HFF-Myc (cell line): ENCODE measurements around the gene OCRL.

Experiments used
- DNase-seq: peaks from one replicate; pipeline ENCODE4 v3.0.0-alpha.2; 2011; ENCODE audit warnings: low read depth; ENCODE audit errors: extremely low read depth
- H3K4me3 ChIP-seq: replicated peaks from 2 replicates; pipeline ENCODE4 v1.5.1; 2011; ENCODE audit warnings: low read depth, mild to moderate bottlenecking, control low read depth, low read length
- CTCF ChIP-seq: IDR thresholded peaks from 2 replicates; pipeline ENCODE4 v1.5.1; 2012; ENCODE audit warnings: mild to moderate bottlenecking, low read depth, low read length, control low read depth; ENCODE audit errors: missing control alignments

The OCRL gene

DNA sequence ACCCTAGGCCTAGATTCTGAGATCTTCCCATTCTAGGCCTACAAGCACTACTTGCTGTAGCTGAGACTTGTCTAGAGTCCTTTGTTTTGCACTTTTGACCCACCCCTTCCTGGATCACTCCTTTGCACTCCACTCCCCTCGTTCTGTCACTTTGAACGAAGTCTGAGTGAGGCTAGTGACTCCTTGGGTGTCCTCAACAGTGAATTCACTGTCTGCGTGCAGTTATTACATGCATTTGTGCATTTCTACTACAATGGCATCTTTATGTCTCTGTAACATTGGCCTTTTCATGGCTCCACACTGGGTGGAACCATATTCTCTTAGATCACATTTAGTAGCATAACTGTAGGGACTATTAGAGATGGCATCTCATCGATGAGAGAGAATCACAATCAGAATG is 50.5 kb downstream of the OCRL start:
- no peak for TF ChIP-seq CTCF
- no peak for DNase-seq
- no peak overlapping the region for H3K4me3 ChIP-seq

GRCh38 chrX:129593137-129593536 is 53.1 kb downstream of the OCRL start:
- no peak overlapping the region for H3K4me3 ChIP-seq
- no peak for DNase-seq

DNA sequence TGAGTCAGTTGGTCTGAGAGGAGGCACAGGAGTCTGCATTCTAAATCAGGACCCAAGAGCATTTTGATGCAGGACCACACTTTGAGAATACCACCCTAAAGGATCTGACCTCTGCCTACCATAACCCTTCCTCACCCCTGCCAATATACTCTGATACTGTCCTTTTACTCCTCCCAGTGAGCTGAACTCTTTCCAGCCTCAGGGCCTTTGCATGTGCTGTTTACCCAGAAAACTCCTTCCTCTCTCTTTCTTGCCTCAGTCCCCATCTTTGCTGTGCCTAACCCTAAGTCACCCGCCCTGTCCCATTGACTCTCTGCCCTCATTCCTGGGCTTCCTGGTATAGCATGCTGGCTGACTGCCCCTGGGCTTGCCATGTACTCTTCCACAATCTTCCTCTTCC is 54.7 kb downstream of the OCRL start:
- no peak overlapping the region for H3K4me3 ChIP-seq
- TF ChIP-seq CTCF = no peak
- no peak for DNase-seq

More at GRCh38 chrX:129593137-129593536, 53.1 kb downstream of the OCRL start:
- TF ChIP-seq CTCF = no peak

DNA sequence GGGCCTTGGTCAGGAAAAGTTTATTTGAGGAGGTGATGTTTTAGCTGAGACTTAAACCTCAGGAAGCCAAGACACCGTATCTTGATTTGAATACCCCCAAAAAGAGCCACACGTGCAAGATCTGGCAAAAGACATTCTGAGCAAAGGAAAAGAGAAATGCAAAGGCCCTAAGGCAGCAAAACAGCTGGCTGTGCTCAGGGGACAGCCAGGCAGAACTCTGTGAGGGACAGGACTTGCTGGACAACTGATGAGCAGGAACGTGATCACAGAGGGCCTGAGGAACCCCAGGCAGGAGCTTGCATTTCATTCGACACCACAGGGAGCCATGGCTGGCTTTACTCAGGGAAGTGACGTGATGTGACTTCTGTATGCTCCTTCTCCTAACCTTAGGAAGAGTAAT is 56.0 kb downstream of the OCRL start:
- no peak overlapping the region for H3K4me3 ChIP-seq
- DNase-seq = no peak
- TF ChIP-seq CTCF = no peak

- no peak for DNase-seq
- TF ChIP-seq CTCF = no peak
- no peak overlapping the region for H3K4me3 ChIP-seq
Observed at GRCh38 chrX:129597905-129598304, 57.8 kb downstream of the OCRL start.

DNA sequence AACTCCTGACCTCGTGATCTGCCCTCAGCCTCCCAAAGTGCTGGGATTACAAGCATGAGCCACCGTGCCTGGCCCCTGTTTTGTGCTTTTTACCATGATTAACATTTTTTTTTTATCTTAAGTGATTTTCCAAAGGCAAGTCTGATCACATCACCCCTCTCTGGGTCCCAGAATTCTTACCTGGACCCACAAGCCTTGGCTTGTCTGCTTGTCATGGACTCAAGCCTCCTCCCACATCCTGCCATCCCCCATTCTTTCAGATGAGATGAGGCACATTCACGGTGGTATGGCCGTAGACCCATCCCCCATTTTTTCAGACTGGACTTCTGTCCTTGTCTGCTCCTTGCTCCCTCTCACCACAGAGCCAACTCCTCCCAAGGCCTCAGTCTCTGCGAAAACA is 59.4 kb downstream of the OCRL start:
- no peak for DNase-seq
- H3K4me3 ChIP-seq = no peak overlapping the region
- TF ChIP-seq CTCF = no peak

DNA sequence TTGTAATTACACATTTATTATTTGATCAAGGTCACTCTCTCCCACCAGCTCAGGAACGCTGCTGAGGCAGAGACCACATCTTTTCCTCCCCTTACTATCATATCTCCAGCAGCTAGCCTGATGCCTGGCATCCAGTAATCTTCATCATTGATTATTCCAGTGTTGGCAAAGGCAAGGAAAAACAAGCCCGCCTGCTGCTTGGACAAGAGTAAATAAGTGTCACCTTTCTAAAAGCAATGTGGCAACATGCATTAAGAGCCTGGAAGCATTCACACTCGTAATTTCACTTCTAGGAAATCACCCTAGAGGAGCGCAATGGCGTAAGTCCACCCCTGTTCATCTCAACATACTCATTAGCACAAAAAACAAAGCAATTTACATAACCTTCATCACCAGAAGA is 59.9 kb downstream of the OCRL start:
- DNase-seq = no peak
- no peak for TF ChIP-seq CTCF

More for the DNA sequence above, 59.9 kb downstream of the OCRL start:
- H3K4me3 ChIP-seq = no peak overlapping the region
